MM.1S (cell line): ENCODE data around the gene ADAMTSL1.

Experiments used
- DNase-seq: peaks from one replicate; pipeline ENCODE4 v3.0.0-alpha.2; 2015
- H2AFZ ChIP-seq: fragments of 300-600 bp; sonication (generic); 2 replicates; pipeline ENCODE4 v1.6.0; 2016; ENCODE audit warnings: antibody characterized with exemption, low read length
- H3F3A ChIP-seq: fragments of 300-600 bp; sonication (generic); 2 replicates; pipeline ENCODE4 v1.6.1; 2016; ENCODE audit warnings: mild to moderate bottlenecking, antibody characterized with exemption, low read length, moderate library complexity, mixed read lengths; ENCODE audit not compliant: insufficient read depth
- H3K27ac ChIP-seq: fragments of 300-600 bp; sonication (generic); 2 replicates; pipeline ENCODE4 v1.5.1; 2016; ENCODE audit warnings: mild to moderate bottlenecking, low read length
- H3K27me3 ChIP-seq: fragments of 300-600 bp; sonication (generic); replicated peaks from 2 replicates; pipeline ENCODE4 v1.6.0; 2016; ENCODE audit warnings: low read length; ENCODE audit not compliant: insufficient read depth
- H3K36me3 ChIP-seq: fragments of 300-600 bp; sonication (generic); replicated peaks from 2 replicates; pipeline ENCODE4 v1.6.1; 2016; ENCODE audit warnings: mild to moderate bottlenecking, low read length, mixed read lengths; ENCODE audit not compliant: insufficient read depth
- H3K4me1 ChIP-seq: fragments of 300-600 bp; sonication (generic); 2 replicates; pipeline ENCODE4 v1.6.1; 2016; ENCODE audit warnings: low read length, mixed read lengths
- H3K4me2 ChIP-seq: fragments of 300-600 bp; sonication (generic); 2 replicates; pipeline ENCODE4 v1.6.0; 2016; ENCODE audit warnings: low read depth, low read length
- H3K4me3 ChIP-seq: fragments of 300-600 bp; sonication (generic); 2 replicates; pipeline ENCODE4 v1.5.1; 2016; ENCODE audit warnings: low read length, mixed read lengths
- H3K79me2 ChIP-seq: fragments of 300-600 bp; sonication (generic); 2 replicates; pipeline ENCODE4 v1.6.1; 2016; ENCODE audit warnings: mixed run types, low read length, mixed read lengths
- H3K9ac ChIP-seq: fragments of 300-600 bp; sonication (generic); 2 replicates; pipeline ENCODE4 v1.6.1; 2016; ENCODE audit warnings: low read length, mixed read lengths
- H3K9me2 ChIP-seq: fragments of 300-600 bp; sonication (generic); replicated peaks from 2 replicates; pipeline ENCODE4 v1.6.1; 2016; ENCODE audit warnings: mild to moderate bottlenecking, low read length, mixed read lengths; ENCODE audit not compliant: insufficient read depth
- H3K9me3 ChIP-seq: fragments of 300-600 bp; sonication (generic); replicated peaks from 2 replicates; pipeline ENCODE4 v1.6.1; 2016; ENCODE audit warnings: mild to moderate bottlenecking, low read length, mixed read lengths; ENCODE audit not compliant: insufficient read depth
- H4K20me1 ChIP-seq: fragments of 300-600 bp; sonication (generic); 2 replicates; pipeline ENCODE4 v1.6.1; 2016; ENCODE audit warnings: mild to moderate bottlenecking, low read length, moderate library complexity, mixed read lengths; ENCODE audit not compliant: insufficient read depth
- EZH2 ChIP-seq: fragments of 300-600 bp; sonication (generic); optimal IDR thresholded peaks from 2 replicates; pipeline ENCODE3; 2017; ENCODE audit warnings: low read depth, mild to moderate bottlenecking, antibody characterized with exemption, low read length, mixed read lengths
- EZH2phosphoT487 ChIP-seq: fragments of 300-600 bp; sonication (generic); IDR thresholded peaks from 2 replicates; pipeline ENCODE4 v1.6.1; 2018; ENCODE audit warnings: antibody characterized with exemption, low read length
- TF ChIP-seq, protein P1 (sequence below): fragments of 300-600 bp; sonication (generic); IDR thresholded peaks from 2 replicates; pipeline ENCODE4 v1.5.1; 2016; ENCODE audit warnings: antibody characterized with exemption, low read length, mixed read lengths

Gene ADAMTSL1

GRCh38 chr9:18707489-18708205, 233.7 kb downstream of the ADAMTSL1 start:
- Histone ChIP-seq H3K36me3 (no peaks in the 10 kb centered on the region), H3K4me2 (no peak overlapping the region), H3K9me3 (no peaks in the 10 kb centered on the region), H3K79me2 (no peaks in the 10 kb centered on the region), H2AFZ (no peak overlapping the region), H3K27ac (no peak overlapping the region), H3K4me1 (no peaks in the 10 kb centered on the region), H3F3A (no peaks in the 10 kb centered on the region), H3K9ac (no peak overlapping the region), H3K9me2 (no peaks in the 10 kb centered on the region), H3K27me3 (no peaks in the 10 kb centered on the region), H3K4me3 (no peak overlapping the region), H4K20me1 (no peaks in the 10 kb centered on the region)
- no peak for DNase-seq
- TF ChIP-seq, protein P1, sequence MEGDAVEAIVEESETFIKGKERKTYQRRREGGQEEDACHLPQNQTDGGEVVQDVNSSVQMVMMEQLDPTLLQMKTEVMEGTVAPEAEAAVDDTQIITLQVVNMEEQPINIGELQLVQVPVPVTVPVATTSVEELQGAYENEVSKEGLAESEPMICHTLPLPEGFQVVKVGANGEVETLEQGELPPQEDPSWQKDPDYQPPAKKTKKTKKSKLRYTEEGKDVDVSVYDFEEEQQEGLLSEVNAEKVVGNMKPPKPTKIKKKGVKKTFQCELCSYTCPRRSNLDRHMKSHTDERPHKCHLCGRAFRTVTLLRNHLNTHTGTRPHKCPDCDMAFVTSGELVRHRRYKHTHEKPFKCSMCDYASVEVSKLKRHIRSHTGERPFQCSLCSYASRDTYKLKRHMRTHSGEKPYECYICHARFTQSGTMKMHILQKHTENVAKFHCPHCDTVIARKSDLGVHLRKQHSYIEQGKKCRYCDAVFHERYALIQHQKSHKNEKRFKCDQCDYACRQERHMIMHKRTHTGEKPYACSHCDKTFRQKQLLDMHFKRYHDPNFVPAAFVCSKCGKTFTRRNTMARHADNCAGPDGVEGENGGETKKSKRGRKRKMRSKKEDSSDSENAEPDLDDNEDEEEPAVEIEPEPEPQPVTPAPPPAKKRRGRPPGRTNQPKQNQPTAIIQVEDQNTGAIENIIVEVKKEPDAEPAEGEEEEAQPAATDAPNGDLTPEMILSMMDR: no peak
- TF ChIP-seq EZH2 (no peak), EZH2phosphoT487 (no peak)

DNA sequence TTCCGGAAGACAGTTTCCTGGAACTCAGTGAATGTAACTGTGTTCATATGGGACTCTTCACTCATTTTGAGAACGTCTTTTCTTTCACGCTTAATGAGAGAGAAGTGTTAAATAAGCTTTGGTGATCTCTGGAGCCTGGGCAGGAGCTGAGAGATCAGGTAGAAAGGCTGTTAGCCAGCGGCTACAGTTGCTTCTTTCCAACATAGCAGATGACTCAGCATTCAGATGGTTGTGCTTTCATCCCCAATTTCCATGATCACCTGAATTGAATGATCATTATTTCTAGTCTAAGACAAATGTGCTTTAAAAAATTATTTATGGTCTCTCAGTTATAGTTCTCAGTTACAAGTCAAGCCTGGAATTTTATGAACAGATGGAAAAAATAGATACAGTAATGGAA, 234.5 kb downstream of the ADAMTSL1 start:
- no peak for DNase-seq
- Histone ChIP-seq H4K20me1 (no peaks in the 10 kb centered on the region), H3K9ac (no peak overlapping the region), H3K9me3 (no peaks in the 10 kb centered on the region), H3K4me3 (no peak overlapping the region), H2AFZ (no peak overlapping the region), H3K4me1 (no peaks in the 10 kb centered on the region), H3K27me3 (no peaks in the 10 kb centered on the region), H3K9me2 (no peaks in the 10 kb centered on the region), H3K27ac (no peak overlapping the region), H3K36me3 (no peaks in the 10 kb centered on the region), H3K4me2 (no peak overlapping the region), H3F3A (no peaks in the 10 kb centered on the region), H3K79me2 (no peaks in the 10 kb centered on the region)
- TF ChIP-seq, protein P1: no peak
- TF ChIP-seq EZH2 (no peak), EZH2phosphoT487 (no peak)

DNA sequence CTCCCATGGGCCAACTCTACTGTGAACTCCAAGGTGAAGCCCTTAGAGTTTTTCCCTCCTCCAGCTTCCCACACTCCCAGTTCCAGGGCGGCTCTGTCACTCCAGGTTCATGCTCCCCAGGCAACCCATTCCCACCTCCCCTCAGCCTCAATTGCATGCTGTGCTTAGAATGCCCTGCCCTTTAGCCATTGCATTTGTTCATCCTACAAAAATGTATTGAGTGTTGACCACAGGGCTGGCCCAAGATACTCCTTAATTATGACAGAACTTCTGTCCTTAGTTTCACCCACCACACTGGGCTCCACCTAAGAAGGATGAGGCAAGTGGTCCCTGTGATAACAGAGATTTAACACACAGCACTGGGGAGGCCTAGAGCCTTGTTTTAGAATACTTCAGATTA, 236.1 kb downstream of the ADAMTSL1 start:
- Histone ChIP-seq H3K9me2 (no peaks in the 10 kb centered on the region), H3K27ac (no peak overlapping the region), H4K20me1 (no peaks in the 10 kb centered on the region), H3K79me2 (no peaks in the 10 kb centered on the region), H3K9ac (no peak overlapping the region), H2AFZ (no peak overlapping the region), H3K4me3 (no peak overlapping the region), H3K4me1 (no peaks in the 10 kb centered on the region), H3K27me3 (no peaks in the 10 kb centered on the region), H3K9me3 (no peaks in the 10 kb centered on the region), H3K36me3 (no peaks in the 10 kb centered on the region), H3K4me2 (no peak overlapping the region), H3F3A (no peaks in the 10 kb centered on the region)
- TF ChIP-seq EZH2phosphoT487: no peak
- TF ChIP-seq, protein P1: no peak
- no peak for TF ChIP-seq EZH2
- DNase-seq: no peak
